GM12864 (cell line): ENCODE measurements around the gene TCHP.
A peak's percentile ranks its signal among the peaks of the same experiment; 100 is the strongest.
"Not testable (repeated sequence)": the region's sequence is repeated elsewhere in the genome, so short reads cannot be mapped to it uniquely, and the experiment has no call there.

Experiments
- DNase-seq: peaks from one replicate; pipeline ENCODE4 v3.0.0-alpha.2; 2011; ENCODE audit warnings: low read depth
- H3K4me3 ChIP-seq: 2 replicates; pipeline ENCODE4 v1.5.1; 2011; ENCODE audit warnings: mild to moderate bottlenecking, low read depth, low read length, control low read depth
- CTCF ChIP-seq: IDR thresholded peaks from 2 replicates; pipeline ENCODE4 v1.5.1; 2011; ENCODE audit warnings: low read depth, mild to moderate bottlenecking, moderate library complexity, low read length, control low read depth, inconsistent platforms; ENCODE audit errors: missing control alignments

Gene TCHP

DNA sequence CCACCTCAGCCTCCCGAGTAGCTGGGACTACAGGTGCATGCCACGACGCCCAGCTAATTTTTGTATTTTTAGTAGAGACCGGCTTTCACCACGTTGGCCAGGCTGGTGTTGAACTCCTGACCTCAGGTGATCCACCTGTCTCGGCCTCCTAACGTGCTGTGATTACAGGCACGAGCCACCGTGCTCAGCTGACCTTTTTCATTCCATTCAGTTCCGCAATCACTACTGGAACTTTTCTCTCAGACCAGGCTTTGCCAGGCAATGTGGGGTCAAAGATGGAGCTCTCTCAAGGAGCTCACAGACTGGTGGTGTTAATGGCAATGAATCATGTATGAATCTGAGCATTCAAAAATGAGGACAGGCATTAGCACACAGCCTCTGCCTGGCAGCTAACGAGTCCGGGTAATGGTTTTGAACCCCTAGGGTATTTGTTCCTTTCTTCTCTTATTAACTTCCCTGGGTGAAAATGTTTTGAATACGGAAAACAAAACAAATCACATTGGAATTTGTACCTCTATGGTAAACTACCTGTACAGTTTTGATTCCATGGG is 9.4 kb upstream of the TCHP start:
- DNase-seq = no peak
- H3K4me3 ChIP-seq = no peak overlapping the region
- no peak for TF ChIP-seq CTCF

GRCh38 chr12:109891731-109892130 is 8.3 kb upstream of the TCHP start:
- DNase-seq, H3K4me3 ChIP-seq: not testable (repeated sequence)

DNA sequence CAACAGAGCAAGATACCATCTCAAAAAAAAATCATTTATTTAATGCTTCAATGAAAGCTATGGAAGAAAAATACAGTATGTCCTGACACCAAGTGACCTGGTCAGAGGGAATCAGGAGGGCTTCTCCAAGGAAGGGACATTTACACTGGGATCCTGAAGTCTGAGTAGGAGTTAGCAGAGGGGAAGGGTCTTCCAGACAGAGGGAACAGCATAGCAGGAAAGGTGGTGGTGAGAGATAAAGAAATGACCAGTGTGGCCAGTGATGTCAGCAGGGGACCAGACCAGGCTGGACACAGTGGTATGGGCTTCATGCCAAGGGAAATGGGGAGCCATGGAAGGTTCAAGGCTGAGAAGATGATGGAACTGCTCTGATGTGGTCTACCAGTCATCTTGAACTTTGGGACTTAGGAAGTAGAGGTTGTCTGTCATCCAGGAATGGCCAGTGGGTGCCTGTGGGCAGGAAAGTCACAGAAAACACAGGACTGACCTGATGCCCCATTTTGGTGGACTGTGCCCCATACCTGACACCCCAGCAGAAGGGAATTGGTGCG is 7.8 kb upstream of the TCHP start:
- no peak for DNase-seq
- H3K4me3 ChIP-seq = no peak overlapping the region
- TF ChIP-seq CTCF = no peak

DNA sequence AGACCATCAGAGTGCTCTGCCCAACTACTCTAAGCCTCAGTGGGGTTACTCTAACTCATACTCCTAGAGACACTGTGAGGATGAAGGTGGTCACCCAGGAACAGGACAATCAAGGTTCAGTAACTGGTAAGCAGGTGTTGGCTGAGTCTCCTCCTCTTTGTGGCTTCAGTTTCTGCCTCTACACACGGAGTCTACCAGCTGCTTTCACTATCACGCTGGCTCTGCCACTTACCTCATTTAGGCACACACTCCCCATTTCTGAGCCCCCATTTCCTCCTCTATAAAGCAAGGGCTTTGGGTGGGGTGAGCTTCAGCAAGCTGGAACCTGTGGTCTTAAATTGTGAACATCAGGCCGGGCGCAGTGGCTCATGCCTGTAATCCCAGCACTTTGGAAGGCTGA is 7.3 kb upstream of the TCHP start:
- no peak overlapping the region for H3K4me3 ChIP-seq
- peak; percentile 78 for DNase-seq
- TF ChIP-seq CTCF = no peak

GRCh38 chr12:109893261-109893995 is 6.6 kb upstream of the TCHP start:
- H3K4me3 ChIP-seq = no peak overlapping the region
- no peak for DNase-seq
- TF ChIP-seq CTCF = no peak

DNA sequence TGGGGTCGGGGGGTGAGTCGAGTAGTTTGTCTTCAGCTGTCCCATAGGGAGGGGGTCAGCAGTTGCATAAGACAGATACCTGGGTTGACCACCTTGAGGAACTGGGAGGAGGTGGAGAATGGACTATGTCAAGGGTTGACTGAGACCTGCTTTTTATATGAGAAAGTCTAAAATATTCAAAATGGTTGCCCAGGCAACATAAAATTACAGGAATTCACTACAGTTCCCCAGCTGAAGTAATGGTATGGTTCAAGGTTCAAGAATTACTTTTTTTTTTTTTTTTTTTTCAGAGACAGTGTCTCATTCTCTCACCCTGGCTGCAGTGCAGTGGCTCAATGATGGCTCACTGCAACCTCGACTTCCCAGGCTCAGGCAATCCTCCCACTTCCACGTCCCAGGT is 5.1 kb upstream of the TCHP start:
- no peak overlapping the region for H3K4me3 ChIP-seq
- TF ChIP-seq CTCF = no peak
- no peak for DNase-seq

DNA sequence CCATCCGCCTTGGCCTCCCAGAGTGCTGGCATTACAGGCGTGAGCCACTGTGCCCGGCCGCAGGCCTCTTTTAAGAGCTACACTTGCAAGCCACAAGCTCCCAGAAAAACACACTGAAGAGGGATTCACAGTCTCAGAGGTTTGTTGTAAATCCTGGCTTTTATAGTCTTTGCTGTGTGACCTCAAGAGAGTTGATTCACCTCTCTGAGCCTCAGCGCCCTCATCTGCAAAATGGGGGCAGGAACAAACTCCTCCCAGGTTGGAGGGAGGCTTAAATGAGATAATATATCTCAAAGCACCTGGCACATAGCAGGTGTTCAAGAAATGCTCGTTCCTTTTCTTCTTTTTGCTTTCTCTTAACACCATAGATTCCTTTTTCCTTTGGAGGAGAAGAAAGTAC is 3.9 kb upstream of the TCHP start:
- DNase-seq = no peak
- TF ChIP-seq CTCF = no peak
- no peak overlapping the region for H3K4me3 ChIP-seq
